Fibroblast of the aortic adventitia (primary cell): Measurements from ENCODE around the gene LTBP1. TPM values are rescaled to one million over a fixed set of nuclear protein-coding genes. Genes with fewer than 3 reads are reported as not detected.

Experiments
- DNase-seq: peaks from one replicate; pipeline ENCODE4 v3.0.0-alpha.2; 2010; ENCODE audit warnings: low read depth
- H3K4me3 ChIP-seq: 2 replicates; pipeline ENCODE4 v1.5.1; 2011; ENCODE audit warnings: low read depth, mild to moderate bottlenecking, control low read depth, low read length, moderate library complexity
- small RNA-seq: library from RNA; depleted of rRNA; stranded (forward); fragments of <200 nt; gene quantifications from one replicate; pipeline ENCODE3, GENCODE V24; 2012
- total RNA-seq: library from RNA; depleted of rRNA; stranded (reverse); fragments of >200 nt; gene quantifications from 2 replicates; pipeline ENCODE4 v1.2.3, GENCODE V29; 2012; ENCODE audit warnings: low replicate concordance
- TF ChIP-seq, protein P1 (sequence below): IDR thresholded peaks from 2 replicates; pipeline ENCODE4 v1.5.1; 2011; ENCODE audit warnings: mild to moderate bottlenecking, low read length, control low read depth, inconsistent platforms; ENCODE audit not compliant: insufficient read depth

The LTBP1 gene
- total RNA-seq, 1 donor, result 947 TPM

GRCh38 chr2:33444967-33445366 is 498.2 kb downstream of the LTBP1 start:
- TF ChIP-seq, protein P1, sequence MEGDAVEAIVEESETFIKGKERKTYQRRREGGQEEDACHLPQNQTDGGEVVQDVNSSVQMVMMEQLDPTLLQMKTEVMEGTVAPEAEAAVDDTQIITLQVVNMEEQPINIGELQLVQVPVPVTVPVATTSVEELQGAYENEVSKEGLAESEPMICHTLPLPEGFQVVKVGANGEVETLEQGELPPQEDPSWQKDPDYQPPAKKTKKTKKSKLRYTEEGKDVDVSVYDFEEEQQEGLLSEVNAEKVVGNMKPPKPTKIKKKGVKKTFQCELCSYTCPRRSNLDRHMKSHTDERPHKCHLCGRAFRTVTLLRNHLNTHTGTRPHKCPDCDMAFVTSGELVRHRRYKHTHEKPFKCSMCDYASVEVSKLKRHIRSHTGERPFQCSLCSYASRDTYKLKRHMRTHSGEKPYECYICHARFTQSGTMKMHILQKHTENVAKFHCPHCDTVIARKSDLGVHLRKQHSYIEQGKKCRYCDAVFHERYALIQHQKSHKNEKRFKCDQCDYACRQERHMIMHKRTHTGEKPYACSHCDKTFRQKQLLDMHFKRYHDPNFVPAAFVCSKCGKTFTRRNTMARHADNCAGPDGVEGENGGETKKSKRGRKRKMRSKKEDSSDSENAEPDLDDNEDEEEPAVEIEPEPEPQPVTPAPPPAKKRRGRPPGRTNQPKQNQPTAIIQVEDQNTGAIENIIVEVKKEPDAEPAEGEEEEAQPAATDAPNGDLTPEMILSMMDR, result no peak
- no peak for DNase-seq
- no peak overlapping the region for H3K4me3 ChIP-seq

GRCh38 chr2:33448220-33448899 is 501.6 kb downstream of the LTBP1 start:
- no peak for DNase-seq
- no peak overlapping the region for H3K4me3 ChIP-seq
- TF ChIP-seq, protein P1, result no peak

Small RNA genes lying within 50 kb of the gene (small RNA-seq; reads per million reads assigned to genes)
- gene RF00019 (not detected), gene RNA5SP91 (not detected), gene RNA5SP92 (not detected)
